HepG2 (cell line): ENCODE measurements around the gene FMNL2. TPM values are rescaled to one million over a fixed set of nuclear protein-coding genes. Genes with fewer than 3 reads are reported as not detected.

Source experiments
- ARID3A ChIP-seq: IDR thresholded peaks from 2 replicates; pipeline ENCODE4 v1.6.1; 2012; ENCODE audit warnings: low read depth, low read length, improper control_type of control experiment
- ATRX ChIP-seq: sonication (generic); formaldehyde crosslinking; IDR thresholded peaks from 2 replicates; pipeline ENCODE4 v1.4.0; 2020; ENCODE audit warnings: missing genetic modification reagents, borderline replicate concordance
- BCL6 ChIP-seq: IDR thresholded peaks from 2 replicates; pipeline ENCODE4 v1.6.1; 2016; ENCODE audit warnings: missing genetic modification reagents, missing compliant biosample characterization
- CTCF ChIP-seq: sonication (generic); formaldehyde crosslinking; IDR thresholded peaks from 2 replicates; pipeline ENCODE4 v1.5.0; 2020; ENCODE audit warnings: mild to moderate bottlenecking, missing genetic modification reagents, moderate library complexity
- ETV6 ChIP-seq: sonication (generic); formaldehyde crosslinking; conservative IDR thresholded peaks from 2 replicates; pipeline ENCODE4 v1.4.0; 2020; ENCODE audit warnings: missing genetic modification reagents
- GABPB1 ChIP-seq: IDR thresholded peaks from 2 replicates; pipeline ENCODE4 v1.6.1; 2016; ENCODE audit warnings: mild to moderate bottlenecking, missing genetic modification reagents, moderate library complexity, missing compliant biosample characterization
- ISL2 ChIP-seq: sonication (generic); formaldehyde crosslinking; IDR thresholded peaks from 2 replicates; pipeline ENCODE4 v1.5.0; 2020; ENCODE audit warnings: missing genetic modification reagents
- KLF15 ChIP-seq: sonication (generic); formaldehyde crosslinking; IDR thresholded peaks from 2 replicates; pipeline ENCODE4 v1.8.1; 2023; ENCODE audit warnings: borderline replicate concordance, mild to moderate bottlenecking, inconsistent platforms, missing genetic modification reagents, mixed read lengths
- MLX ChIP-seq: IDR thresholded peaks from 2 replicates; pipeline ENCODE4 v1.6.1; 2016
- NFKBIZ ChIP-seq: IDR thresholded peaks from 2 replicates; pipeline ENCODE4 v1.6.1; 2018; ENCODE audit warnings: missing genetic modification reagents, missing compliant biosample characterization
- PAX8 ChIP-seq: sonication (generic); formaldehyde crosslinking; IDR thresholded peaks from 2 replicates; pipeline ENCODE4 v1.8.0; 2022; ENCODE audit warnings: mild to moderate bottlenecking, missing genetic modification reagents, borderline replicate concordance
- PHB2 ChIP-seq: fragments of 450-650 bp; IDR thresholded peaks from 2 replicates; pipeline ENCODE4 v1.6.1; 2018; ENCODE audit not compliant: partially characterized antibody
- SNAPC5 ChIP-seq: sonication (generic); formaldehyde crosslinking; IDR thresholded peaks from 2 replicates; pipeline ENCODE4 v1.8.1; 2023; ENCODE audit warnings: mild to moderate bottlenecking, missing genetic modification reagents, borderline replicate concordance
- SP5 ChIP-seq: IDR thresholded peaks from 2 replicates; pipeline ENCODE4 v1.6.1; 2016; ENCODE audit warnings: low read depth, borderline replicate concordance
- SRY ChIP-seq: sonication (generic); formaldehyde crosslinking; IDR thresholded peaks from 2 replicates; pipeline ENCODE4 v1.8.0; 2022; ENCODE audit warnings: mild to moderate bottlenecking, missing genetic modification reagents
- ZBTB42 ChIP-seq: sonication (generic); formaldehyde crosslinking; IDR thresholded peaks from 2 replicates; pipeline ENCODE4 v1.5.0; 2020; ENCODE audit warnings: mild to moderate bottlenecking, missing genetic modification reagents
- ZNF282 ChIP-seq: fragments of 450-650 bp; IDR thresholded peaks from 2 replicates; pipeline ENCODE4 v1.6.1; 2018; ENCODE audit not compliant: partially characterized antibody
- ZNF292 ChIP-seq: sonication (generic); formaldehyde crosslinking; IDR thresholded peaks from 2 replicates; pipeline ENCODE4 v1.8.1; 2022; ENCODE audit warnings: mild to moderate bottlenecking, low read depth, missing genetic modification reagents, borderline replicate concordance
- ZNF616 ChIP-seq: sonication (generic); formaldehyde crosslinking; IDR thresholded peaks from 2 replicates; pipeline ENCODE4 v1.5.0; 2020; ENCODE audit warnings: low read depth, mild to moderate bottlenecking, missing genetic modification reagents
- ZNF646 ChIP-seq: sonication (generic); formaldehyde crosslinking; IDR thresholded peaks from 2 replicates; pipeline ENCODE4 v1.9.0; 2021; ENCODE audit warnings: mild to moderate bottlenecking, missing genetic modification reagents
- polyA plus RNA-seq, 8 experiments: library from polyadenylated mRNA; depleted of rRNA in 3 of 8; stranded (reverse) in 7 of 8; unstranded in 1 of 8; fragments of >200 nt; fragmentation: Illumina TruSeq in 4 of 8; extraction: Trizol in 4 of 8; gene quantifications; 2 replicates each; pipeline versions ENCODE4 v1.2.1 to v1.2.3, GENCODE V29; 2011 to 2016; ENCODE audit warnings: low read depth in 4 of 8, missing spikeins in 1 of 8, mixed read lengths in 1 of 8; ENCODE audit not compliant: insufficient read depth in 1 of 8
- total RNA-seq, 5 experiments: library from RNA; depleted of rRNA; stranded (reverse); fragments of >200 nt; fragmentation: Illumina TruSeq; extraction: Trizol; gene quantifications; 2 replicates each; pipeline ENCODE4 v1.2.3, GENCODE V29; 2016; ENCODE audit warnings: low read depth in 1 of 5

The FMNL2 gene
- total and polyA plus RNA-seq, 2 of the 13 experiments (the other 11 are each of a cell fraction or from before 2014, with no cell fraction given): 66.5 to 67.7 TPM

- TF ChIP-seq NFKBIZ (no peak), ZNF282 (no peak), SRY (CRISPR knock-in tag) (no peak), ISL2 (CRISPR knock-in tag) (peak; percentile 30; the same call in 1 of the 2 replicates), PHB2 (no peak), PAX8 (CRISPR knock-in tag) (no peak), ETV6 (CRISPR knock-in tag) (no peak), BCL6 (CRISPR knock-in tag) (peak; percentile 46; the same call in 1 of the 2 replicates), GABPB1 (CRISPR knock-in tag) (no peak), ZNF292 (no peak), ATRX (CRISPR knock-in tag) (no peak), KLF15 (CRISPR knock-in tag) (no peak), ZNF646 (CRISPR knock-in tag) (no peak), SNAPC5 (CRISPR knock-in tag) (no peak), MLX (CRISPR knock-in tag) (no peak), ARID3A (no peak), ZBTB42 (CRISPR knock-in tag) (no peak), SP5 (CRISPR knock-in tag) (no peak), CTCF (CRISPR knock-in tag) (no peak), ZNF616 (no peak)
Measured at GRCh38 chr2:152481881-152482583, 147.1 kb downstream of the FMNL2 start (continued).
